ENCODE results near the gene MACROH2A2. TPM values are rescaled to one million over a fixed set of nuclear protein-coding genes. Genes with fewer than 3 reads are reported as not detected.
A peak's percentile ranks its signal among the peaks of the same experiment; 100 is the strongest.

Gene MACROH2A2
- total and polyA plus RNA-seq, 2 of the 4 experiments (the other 2 are of a cell fraction) = 16.1 to 17.4 TPM

- Histone ChIP-seq H3K18ac (ENCODE audit: low read depth, low read length) (no peak overlapping the region), H3K23ac (ENCODE audit: low read depth, low read length) (no peak overlapping the region), H4K8ac (ENCODE audit: low read depth in 2 of 2, low read length in 2 of 2) (no peak overlapping the region), H2AFZ (replicated peaks; ENCODE audit: low read length, poor library complexity) (no peak overlapping the region), H3K14ac (replicated peaks; ENCODE audit: low read depth, low read length) (no peak overlapping the region), H2BK20ac (ENCODE audit: low read depth, low read length) (no peak overlapping the region), H2BK5ac (ENCODE audit: low read depth, low read length, poor library complexity, severe bottlenecking) (no peak overlapping the region), H2BK15ac (ENCODE audit: low read depth, low read length) (no peak overlapping the region), H3K36me3 (ENCODE audit: control insufficient read depth, insufficient read depth, low read length) (peaks cover 37% of the 10 kb centered on the region), H3K4me2 (ENCODE audit: low read depth, low read length) (no peak overlapping the region), H3K9ac (ENCODE audit: low read depth, low read length) (no peak overlapping the region), H3K56ac (ENCODE audit: extremely low read depth, insufficient read depth, low read length) (no peak overlapping the region), H2BK120ac (ENCODE audit: low read depth, low read length) (no peak overlapping the region), H3K27me3 (ENCODE audit: control insufficient read depth, insufficient read depth, low read length) (no peaks in the 10 kb centered on the region), H3K4me1 (ENCODE audit: control insufficient read depth, insufficient read depth, low read length) (no peaks in the 10 kb centered on the region), H2AK5ac (ENCODE audit: low read depth, low read length) (no peak overlapping the region), H4K5ac (ENCODE audit: low read depth, low read length) (no peak overlapping the region), H4K20me1 (ENCODE audit: insufficient read depth, low read length) (no peaks in the 10 kb centered on the region), H2AK9ac (replicated peaks; ENCODE audit: low read depth, low read length, poor library complexity) (peak overlapping the region; percentile 28), H3K79me1 (ENCODE audit: low read depth in 1 of 2, low read length in 2 of 2) (no peaks in the 10 kb centered on the region), H3K4ac (ENCODE audit: low read depth, low read length) (no peak overlapping the region), H3K9me3 (ENCODE audit: control insufficient read depth, insufficient read depth, low read length) (no peaks in the 10 kb centered on the region), H4K91ac (ENCODE audit: insufficient read depth, low read depth, low read length) (no peak overlapping the region), H3K9me1 (ENCODE audit: insufficient read depth, low read length) (peaks cover 7% of the 10 kb centered on the region; the same call in 1 of the 2 replicates), H3K27ac (ENCODE audit: insufficient read depth, low read length) (no peak overlapping the region), H3K4me3 (ENCODE audit: insufficient read depth, low read depth, low read length) (no peak overlapping the region)
- DNase-seq (no peak), ATAC-seq (ENCODE audit: low read depth) (no peak)
- 90% methylated on average over 2 of the region's 5 CpGs; no CpG with 5 or more reads in 1 of the 2 experiments for whole genome bisulfite sequencing, 2 experiments (ENCODE audit: extremely low coverage in 2 of 2, insufficient read length in 1 of 2)
- ChIA-PET CTCF (no interaction called here), POLR2A (ENCODE audit: unreplicated experiment) (no interaction called here)
- dilution Hi-C loops (cut with HindIII; ENCODE audit: low sequenced_read_pairs, unreplicated experiment) (no loop called here), in situ Hi-C loops (cut with MboI; ENCODE audit: low sequenced_read_pairs) (no loop called here), intact Hi-C loops (cut with micrococcal nuclease) (no loop called here)
- no TSS peak for BruUV-seq (replicated peaks)
- TF ChIP-seq FOS (IDR thresholded peaks at IDR 0.05; ENCODE audit: low read depth, low read length) = no peak
- no peak for TF ChIP-seq MXI1 (IDR thresholded peaks at IDR 0.05; ENCODE audit: borderline replicate concordance, low read depth, low read length)
- no peak for TF ChIP-seq CEBPB (IDR thresholded peaks at IDR 0.05; ENCODE audit: low read depth, low read length)
- no peak for TF ChIP-seq POLR2A (IDR thresholded peaks at IDR 0.05; ENCODE audit: low read depth, low read length)
- no peak for TF ChIP-seq CHD1 (IDR thresholded peaks at IDR 0.05; ENCODE audit: low read depth, low read length)
- TF ChIP-seq MAFK (IDR thresholded peaks at IDR 0.05; ENCODE audit: low read depth, low read length) = no peak
- no peak for TF ChIP-seq ELK1 (IDR thresholded peaks at IDR 0.05; ENCODE audit: borderline replicate concordance, low read depth, low read length)
- no peak for TF ChIP-seq NFE2L2 (IDR thresholded peaks at IDR 0.05; ENCODE audit: low read depth, low read length)
- no peak for TF ChIP-seq BHLHE40 (IDR thresholded peaks at IDR 0.05; ENCODE audit: low read depth, low read length)
- TF ChIP-seq RCOR1 (IDR thresholded peaks at IDR 0.05; ENCODE audit: insufficient replicate concordance, low read length) = no peak
- TF ChIP-seq USF2 (IDR thresholded peaks at IDR 0.05; ENCODE audit: low read depth, low read length) = no peak
- TF ChIP-seq RFX5 (IDR thresholded peaks at IDR 0.05; ENCODE audit: low read depth, low read length) = no peak
- TF ChIP-seq, protein P1, sequence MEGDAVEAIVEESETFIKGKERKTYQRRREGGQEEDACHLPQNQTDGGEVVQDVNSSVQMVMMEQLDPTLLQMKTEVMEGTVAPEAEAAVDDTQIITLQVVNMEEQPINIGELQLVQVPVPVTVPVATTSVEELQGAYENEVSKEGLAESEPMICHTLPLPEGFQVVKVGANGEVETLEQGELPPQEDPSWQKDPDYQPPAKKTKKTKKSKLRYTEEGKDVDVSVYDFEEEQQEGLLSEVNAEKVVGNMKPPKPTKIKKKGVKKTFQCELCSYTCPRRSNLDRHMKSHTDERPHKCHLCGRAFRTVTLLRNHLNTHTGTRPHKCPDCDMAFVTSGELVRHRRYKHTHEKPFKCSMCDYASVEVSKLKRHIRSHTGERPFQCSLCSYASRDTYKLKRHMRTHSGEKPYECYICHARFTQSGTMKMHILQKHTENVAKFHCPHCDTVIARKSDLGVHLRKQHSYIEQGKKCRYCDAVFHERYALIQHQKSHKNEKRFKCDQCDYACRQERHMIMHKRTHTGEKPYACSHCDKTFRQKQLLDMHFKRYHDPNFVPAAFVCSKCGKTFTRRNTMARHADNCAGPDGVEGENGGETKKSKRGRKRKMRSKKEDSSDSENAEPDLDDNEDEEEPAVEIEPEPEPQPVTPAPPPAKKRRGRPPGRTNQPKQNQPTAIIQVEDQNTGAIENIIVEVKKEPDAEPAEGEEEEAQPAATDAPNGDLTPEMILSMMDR (conservative IDR thresholded peaks at IDR 0.05; ENCODE audit: low read depth, low read length) = no peak
- no peak for TF ChIP-seq MAZ (IDR thresholded peaks at IDR 0.05; ENCODE audit: borderline replicate concordance, low read depth, low read length)
- no peak for TF ChIP-seq RAD21 (IDR thresholded peaks at IDR 0.05; ENCODE audit: low read length)
- no peak for TF ChIP-seq SMC3 (IDR thresholded peaks at IDR 0.05; ENCODE audit: low read depth, low read length)
Observed at GRCh38 chr10:70096705-70097420, 44.2 kb downstream of the MACROH2A2 start.
